ENCODE results near the gene IL11.

- TF ChIP-seq POLR2A (IDR thresholded peaks at IDR 0.05; ENCODE audit: control extremely low read depth in 1 of 2, low read depth in 2 of 2, low read length in 2 of 2), result peak in 1 of 2 experiments; percentile 26; a peak in 1 of 3 replicates
- 0 out of 4 replicates have a peak, but pooled peaks of 1 of the 3 experiments have one; percentile 0 for TF ChIP-seq CTCF (IDR thresholded peaks at IDR 0.05; ENCODE audit: control extremely low read depth in 1 of 3, insufficient read depth in 1 of 3, low read depth in 1 of 3, low read length in 3 of 3)
- 0 out of 2 replicates have a peak, but pooled peaks have one; percentile 26 for TF ChIP-seq POLR2AphosphoS5 (IDR thresholded peaks at IDR 0.05; ENCODE audit: low read depth, low read length)
- TF ChIP-seq EP300 (IDR thresholded peaks at IDR 0.05; ENCODE audit: borderline replicate concordance in 1 of 2, low read depth in 2 of 2, low read length in 2 of 2), result no peak
- TF ChIP-seq HDAC6 (IDR thresholded peaks at IDR 0.05; ENCODE audit: low read depth, low read length), result no peak
- no peak for TF ChIP-seq KDM1A (IDR thresholded peaks at IDR 0.05; ENCODE audit: borderline replicate concordance, low read length)
Measured at GRCh38 chr19:55353356-55353802, 16.9 kb downstream of the IL11 start.
